H1 (cell line): Measurements from ENCODE around the gene PNPLA3. TPM values are rescaled to one million over a fixed set of nuclear protein-coding genes. Genes with fewer than 3 reads are reported as not detected.

ENCODE experiments used
- CTCF ChIA-PET: fragments of 300-600 bp; sonication (Branson Sonifier 250); formaldehyde crosslinking; loops from one replicate; lab custom pipeline; 2021; ENCODE audit not compliant: partially characterized antibody; lab: Charles Lee
- POLR2A ChIA-PET: fragments of 300-600 bp; sonication (Branson Sonifier 250); formaldehyde crosslinking; loops from one replicate; lab custom pipeline; 2021; ENCODE audit warnings: inconsistent platforms; ENCODE audit not compliant: partially characterized antibody; lab: Charles Lee
- DNase-seq, 2 experiments: peaks; one replicate each; pipeline versions ENCODE4 v3.0.0 to v3.0.0-alpha.2; 2010 to 2022; ENCODE audit warnings: low spot score in 2 of 2, low read depth in 1 of 2, mixed read lengths in 1 of 2
- FAIRE-seq: peaks from 2 replicates; lab custom pipeline; 2011; peaks lifted over from hg19 to GRCh38; lab: Jason Lieb, UNC
- H2AFZ ChIP-seq: 2 replicates; pipeline ENCODE4 v1.8.1; 2012; ENCODE audit warnings: low read length, inconsistent platforms
- H2AK5ac ChIP-seq: 2 replicates; pipeline ENCODE4 v1.6.1; 2013; ENCODE audit warnings: low read depth, low read length
- H2BK120ac ChIP-seq: replicated peaks from 2 replicates; pipeline ENCODE3; 2013; ENCODE audit warnings: low read depth, low read length, inconsistent platforms
- H2BK12ac ChIP-seq: 2 replicates; pipeline ENCODE4 v1.6.1; 2013; ENCODE audit warnings: low read depth, low read length
- H2BK15ac ChIP-seq: 2 replicates; pipeline ENCODE4 v1.6.1; 2013; ENCODE audit warnings: low read length
- H2BK20ac ChIP-seq: 2 replicates; pipeline ENCODE4 v1.6.1; 2013; ENCODE audit warnings: low read length
- H2BK5ac ChIP-seq: 2 replicates; pipeline ENCODE4 v1.6.1; 2013; ENCODE audit warnings: low read depth, low read length
- H3K14ac ChIP-seq: 2 replicates; pipeline ENCODE4 v1.6.1; 2013; ENCODE audit warnings: inconsistent platforms; ENCODE audit not compliant: insufficient read length
- H3K18ac ChIP-seq: 2 replicates; pipeline ENCODE4 v1.6.1; 2013; ENCODE audit warnings: low read length; ENCODE audit errors: extremely low read depth
- H3K23ac ChIP-seq: 2 replicates; pipeline ENCODE4 v1.6.1; 2013; ENCODE audit warnings: inconsistent platforms; ENCODE audit not compliant: insufficient read length
- H3K23me2 ChIP-seq: 2 replicates; pipeline ENCODE4 v1.6.1; 2013; ENCODE audit warnings: low read depth, low read length
- H3K27ac ChIP-seq: 2 replicates; pipeline ENCODE4 v1.6.1; 2011; ENCODE audit warnings: low read depth, low read length, inconsistent platforms
- H3K27me3 ChIP-seq, 4 experiments: replicated peaks in 1 of 4; 1 replicate in 1 of 4; 2 replicates in 3 of 4; pipeline versions ENCODE4 v1.6.1 to v1.8.1; 2011 to 2013; ENCODE audit warnings: low read length in 3 of 4, mild to moderate bottlenecking in 3 of 4, inconsistent platforms in 2 of 4, mixed read lengths in 2 of 4, moderate library complexity in 1 of 4; ENCODE audit not compliant: control insufficient read depth in 3 of 4, insufficient read depth in 3 of 4; ENCODE audit errors: extremely low read depth in 1 of 4
- H3K36me3 ChIP-seq, 4 experiments: 2 replicates each; pipeline versions ENCODE4 v1.6.1 to v1.8.1; 2011 to 2013; ENCODE audit warnings: mild to moderate bottlenecking in 4 of 4, low read length in 3 of 4, moderate library complexity in 2 of 4, control low read depth in 1 of 4, inconsistent platforms in 1 of 4; ENCODE audit not compliant: insufficient read depth in 4 of 4, control insufficient read depth in 2 of 4
- H3K4ac ChIP-seq: replicated peaks from 2 replicates; pipeline ENCODE3; 2013; ENCODE audit warnings: low read length, low read depth, mixed read lengths, inconsistent platforms; ENCODE audit not compliant: insufficient read length
- H3K4me1 ChIP-seq, 4 experiments: replicated peaks in 1 of 4; 1 replicate in 1 of 4; 2 replicates in 3 of 4; pipeline versions ENCODE4 v1.6.1 to v1.8.1; 2011 to 2013; ENCODE audit warnings: low read length in 3 of 4, inconsistent platforms in 2 of 4, mixed read lengths in 1 of 4; ENCODE audit not compliant: insufficient read depth in 4 of 4, control insufficient read depth in 3 of 4
- H3K4me2 ChIP-seq, 2 experiments: 2 replicates each; pipeline versions ENCODE4 v1.6.1 to v1.8.1; 2011 to 2013; ENCODE audit warnings: low read depth in 2 of 2, low read length in 2 of 2, control low read depth in 1 of 2, inconsistent platforms in 1 of 2, mild to moderate bottlenecking in 1 of 2; ENCODE audit not compliant: insufficient read depth in 1 of 2
- H3K4me3 ChIP-seq, 4 experiments: fragments of 200-600, 300-600 bp in 1 of 4; sonication (generic), shearing (Covaris generic), sonication (Bioruptor Twin) in 1 of 4; 2 replicates each; pipeline versions ENCODE4 v1.5.1 to v1.8.1; 2011 to 2016; ENCODE audit warnings: low read length in 4 of 4, low read depth in 3 of 4, control low read depth in 2 of 4, inconsistent platforms in 2 of 4, mild to moderate bottlenecking in 2 of 4, mixed read lengths in 1 of 4, moderate library complexity in 1 of 4; ENCODE audit not compliant: insufficient read depth in 2 of 4; ENCODE audit errors: extremely low read depth in 1 of 4
- H3K56ac ChIP-seq: replicated peaks from 2 replicates; pipeline ENCODE3; 2013; ENCODE audit warnings: low read depth, mild to moderate bottlenecking, mixed read lengths, low read length, inconsistent platforms; ENCODE audit not compliant: insufficient read length
- H3K79me1 ChIP-seq: 2 replicates; pipeline ENCODE4 v1.6.1; 2013; ENCODE audit warnings: low read depth, low read length, control low read depth
- H3K79me2 ChIP-seq, 2 experiments: 2 replicates each; pipeline versions ENCODE4 v1.6.1 to v1.8.1; 2012 to 2013; ENCODE audit warnings: low read length in 2 of 2, mild to moderate bottlenecking in 2 of 2, inconsistent platforms in 1 of 2; ENCODE audit not compliant: insufficient read depth in 2 of 2, control insufficient read depth in 1 of 2
- H3K9ac ChIP-seq, 4 experiments: replicated peaks in 1 of 4; 1 replicate in 1 of 4; 2 replicates in 3 of 4; pipeline versions ENCODE4 v1.6.1 to v1.8.1; 2011 to 2013; ENCODE audit warnings: low read depth in 3 of 4, low read length in 3 of 4, control low read depth in 2 of 4, mild to moderate bottlenecking in 2 of 4, moderate library complexity in 2 of 4, inconsistent platforms in 1 of 4; ENCODE audit errors: extremely low read depth in 1 of 4
- H3K9me3 ChIP-seq, 2 experiments: 2 replicates each; pipeline versions ENCODE4 v1.6.1 to v1.8.1; 2012 to 2013; ENCODE audit warnings: mild to moderate bottlenecking in 2 of 2, moderate library complexity in 2 of 2, control low read depth in 1 of 2, inconsistent platforms in 1 of 2, low read depth in 1 of 2, low read length in 1 of 2, mixed read lengths in 1 of 2; ENCODE audit not compliant: insufficient read depth in 2 of 2
- H4K20me1 ChIP-seq, 2 experiments: replicated peaks in 1 of 2; 2 replicates each; pipeline versions ENCODE3 to v1.8.1; 2011 to 2013; ENCODE audit warnings: inconsistent platforms in 2 of 2, low read length in 2 of 2, mild to moderate bottlenecking in 1 of 2; ENCODE audit not compliant: insufficient read depth in 2 of 2, control insufficient read depth in 1 of 2
- H4K5ac ChIP-seq: 2 replicates; pipeline ENCODE4 v1.6.1; 2013; ENCODE audit warnings: low read length, low read depth, mixed read lengths, inconsistent platforms; ENCODE audit not compliant: insufficient read length
- H4K8ac ChIP-seq: 2 replicates; pipeline ENCODE4 v1.8.0; 2013; ENCODE audit warnings: mild to moderate bottlenecking, moderate library complexity, low read length, inconsistent platforms; ENCODE audit not compliant: insufficient read depth; ENCODE audit errors: extremely low read depth
- H4K91ac ChIP-seq: replicated peaks from 2 replicates; pipeline ENCODE3; 2013; ENCODE audit warnings: low read length, mixed read lengths, inconsistent platforms; ENCODE audit not compliant: insufficient read length
- BACH1 ChIP-seq: IDR thresholded peaks from 2 replicates; pipeline ENCODE4 v1.6.1; 2012; ENCODE audit warnings: low read length, improper control_type of control experiment
- EP300 ChIP-seq, 2 experiments: IDR thresholded peaks; 1 replicate in 1 of 2; 2 replicates in 1 of 2; pipeline ENCODE4 v1.6.1; 2011 to 2012; ENCODE audit warnings: low read depth in 2 of 2, low read length in 2 of 2, mild to moderate bottlenecking in 2 of 2, borderline replicate concordance in 1 of 2, inconsistent platforms in 1 of 2, moderate library complexity in 1 of 2
- GTF2F1 ChIP-seq: IDR thresholded peaks from 2 replicates; pipeline ENCODE4 v1.6.1; 2012; ENCODE audit warnings: low read depth, low read length, improper control_type of control experiment, borderline replicate concordance
- KDM1A ChIP-seq: fragments of 200-600, 300-600 bp; sonication (generic); IDR thresholded peaks from 2 replicates; pipeline ENCODE4 v1.7.1; 2016; ENCODE audit warnings: mild to moderate bottlenecking, low read length, borderline replicate concordance
- KDM4A ChIP-seq: IDR thresholded peaks from one replicate; pipeline ENCODE4 v1.7.1; 2012; ENCODE audit warnings: low read depth, mild to moderate bottlenecking, moderate library complexity, low read length, inconsistent platforms; ENCODE audit not compliant: severe bottlenecking
- NRF1 ChIP-seq: IDR thresholded peaks from 2 replicates; pipeline ENCODE4 v1.6.1; 2011; ENCODE audit warnings: mild to moderate bottlenecking, low read depth, low read length, improper control_type of control experiment
- POLR2AphosphoS5 ChIP-seq: IDR thresholded peaks from 2 replicates; pipeline ENCODE4 v1.6.1; 2011; ENCODE audit warnings: low read depth, low read length
- POU5F1 ChIP-seq: IDR thresholded peaks from 2 replicates; pipeline ENCODE4 v1.6.1; 2011; ENCODE audit warnings: low read depth, mild to moderate bottlenecking, low read length, moderate library complexity
- RFX5 ChIP-seq: IDR thresholded peaks from 2 replicates; pipeline ENCODE4 v1.6.1; 2011; ENCODE audit warnings: low read depth, low read length, improper control_type of control experiment, borderline replicate concordance
- RXRA ChIP-seq: IDR thresholded peaks from 2 replicates; pipeline ENCODE4 v1.6.1; 2011; ENCODE audit warnings: low read depth, mild to moderate bottlenecking, low read length, moderate library complexity; ENCODE audit not compliant: insufficient read depth
- SIN3A ChIP-seq, 2 experiments: IDR thresholded peaks in 1 of 2; conservative IDR thresholded peaks in 1 of 2; 2 replicates each; pipeline ENCODE4 v1.6.1; 2011 to 2012; ENCODE audit warnings: low read length in 2 of 2, improper control_type of control experiment in 1 of 2, low read depth in 1 of 2, mild to moderate bottlenecking in 1 of 2
- SRF ChIP-seq: IDR thresholded peaks from 2 replicates; pipeline ENCODE4 v1.6.1; 2011; ENCODE audit warnings: mild to moderate bottlenecking, low read depth, low read length, moderate library complexity
- TAF1 ChIP-seq: IDR thresholded peaks from 2 replicates; pipeline ENCODE4 v1.6.1; 2011; ENCODE audit warnings: mild to moderate bottlenecking, low read depth, low read length
- TAF7 ChIP-seq: optimal IDR thresholded peaks from 2 replicates; pipeline ENCODE3; 2011; ENCODE audit warnings: low read depth, mild to moderate bottlenecking, inconsistent platforms, low read length, moderate library complexity, borderline replicate concordance
- TCF12 ChIP-seq: IDR thresholded peaks from 2 replicates; pipeline ENCODE4 v1.6.1; 2011; ENCODE audit warnings: low read depth, mild to moderate bottlenecking, low read length
- WGBS, 2 experiments: shearing (Covaris generic) in 1 of 2; methylation state at CpG; one replicate each; pipeline versions ENCODE4 v1.1.6 to v1.1.7; 2013 to 2015; ENCODE audit warnings: low lambda C conversion rate in 2 of 2, mixed read lengths in 2 of 2, inconsistent platforms in 1 of 2, low coverage in 1 of 2, missing lambda C conversion rate in 1 of 2; ENCODE audit not compliant: insufficient replicate concordance in 2 of 2, insufficient coverage in 1 of 2, insufficient read length in 1 of 2; ENCODE audit errors: extremely low coverage in 1 of 2, missing lambda C conversion rate in 1 of 2; 5-methylcytosine and 5-hydroxymethylcytosine counted together
- polyA plus RNA-seq, 7 experiments: library from polyadenylated mRNA; depleted of rRNA in 3 of 7; stranded (reverse) in 5 of 7; unstranded in 2 of 7; fragments of >200 nt in 5 of 7; fragments of 200-250 nt in 2 of 7; gene quantifications; 1 replicate in 5 of 7; 2 replicates in 1 of 7; 4 replicates in 1 of 7; pipeline versions ENCODE4 v1.2.1 to v1.2.3, GENCODE V29; 2011 to 2013; ENCODE audit warnings: missing spikeins in 2 of 7, mixed read lengths in 2 of 7
- total RNA-seq: library from RNA; stranded (reverse); fragmentation: NEBNext Ultra II Directional; extraction: Animal tissue kit (Norgen Biotek cat#: 25700); gene quantifications from 2 replicates; pipeline ENCODE4 v1.2.1, GENCODE V29; 2021

Gene PNPLA3
- total and polyA plus RNA-seq, 2 of the 8 experiments (the other 6 are each of a cell fraction or from before 2014, with no cell fraction given), result 17.5 to 23.4 TPM

- no peaks in the 10 kb centered on the region for H3K79me2 ChIP-seq
- no peak overlapping the region for H3K56ac ChIP-seq
- H3K23ac ChIP-seq, result no peak overlapping the region
- ChIA-PET CTCF (interaction anchor here (1.1 to 3.7 kb wide), 3 partner anchors 12 to 653 kb away, joined by 4 to 13 read pairs (median 4); no protein-coding TSS in a partner anchor), POLR2A (no interaction called here)
- H3K23me2 ChIP-seq, result peaks cover 3% of the 10 kb centered on the region; the same call in 1 of the 2 replicates
- H2BK20ac ChIP-seq, result no peak overlapping the region
- no peak overlapping the region for H2AFZ ChIP-seq
- no peaks in the 10 kb centered on the region for H3K4me1 ChIP-seq
- no peak overlapping the region for H3K18ac ChIP-seq
- no peak overlapping the region for H2BK12ac ChIP-seq
- no peak overlapping the region for H3K27ac ChIP-seq
- DNase-seq (no peak), FAIRE-seq (no peak)
- H4K91ac ChIP-seq, result no peak overlapping the region
- WGBS, 2 experiments, result 70% methylated on average over 4 of the region's 4 CpGs; no CpG with 5 or more reads in 1 of the 2 experiments
- peaks cover 11 to 47% (median 37%) of the 10 kb centered on the region in 4 experiments; a peak in 6 of 8 replicates for H3K36me3 ChIP-seq
- no peaks in the 10 kb centered on the region for H3K79me1 ChIP-seq
- no peak overlapping the region for H3K4ac ChIP-seq
- no peak overlapping the region for H3K4me3 ChIP-seq
- no peak overlapping the region for H2BK5ac ChIP-seq
- H3K4me2 ChIP-seq, result no peak overlapping the region
- H3K9me3 ChIP-seq, result no peaks in the 10 kb centered on the region
- H3K9ac ChIP-seq, result no peak overlapping the region
- H3K27me3 ChIP-seq, result no peaks in the 10 kb centered on the region
- no peak overlapping the region for H2AK5ac ChIP-seq
- no peak overlapping the region for H2BK120ac ChIP-seq
- H4K8ac ChIP-seq, result no peak overlapping the region
- H2BK15ac ChIP-seq, result no peak overlapping the region
- H4K20me1 ChIP-seq, result peaks cover 0 to 5% of the 10 kb centered on the region in 2 experiments
- no peak overlapping the region for H4K5ac ChIP-seq
- H3K14ac ChIP-seq, result no peak overlapping the region
- no peak for TF ChIP-seq NRF1
- TF ChIP-seq TAF7, result no peak
- TF ChIP-seq KDM1A, result no peak
- no peak for TF ChIP-seq SRF
- no peak for TF ChIP-seq BACH1
- no peak for TF ChIP-seq POU5F1
- TF ChIP-seq KDM4A, result no peak
- TF ChIP-seq POLR2AphosphoS5, result no peak
- TF ChIP-seq TCF12, result no peak
- no peak for TF ChIP-seq RXRA
- TF ChIP-seq SIN3A (conservative IDR thresholded peaks at IDR 0.05 in 1 of 2, IDR thresholded peaks at IDR 0.05 in 1 of 2; ENCODE audit: low read depth in 1 of 2, low read length in 2 of 2), result no peak
- TF ChIP-seq RFX5, result no peak
- TF ChIP-seq GTF2F1, result no peak
- no peak for TF ChIP-seq TAF1
- no peak for TF ChIP-seq EP300 (IDR thresholded peaks at IDR 0.05; ENCODE audit: borderline replicate concordance in 1 of 2, low read depth in 2 of 2, low read length in 2 of 2)
These were observed 51.4 kb downstream of the PNPLA3 start for GRCh38 chr22:43975041-43975440.
